ENCODE data around the gene FOXL3.

GRCh38 chr7:307970-308369 is 18.0 kb downstream of the FOXL3 start:
- TF ChIP-seq CTCF (IDR thresholded peaks at IDR 0.05; ENCODE audit: poor library complexity) (no peak), EZH2phosphoT487 (IDR thresholded peaks at IDR 0.05; ENCODE audit: low read depth, severe bottlenecking, unreplicated experiment) (no peak), EZH2 (IDR thresholded peaks at IDR 0.05; ENCODE audit: borderline replicate concordance) (no peak)

All from hepatocyte (in vitro differentiated cells).